Measurements from ENCODE around the gene MT1E. TPM values are rescaled to one million over a fixed set of nuclear protein-coding genes. Genes with fewer than 3 reads are reported as not detected.

The MT1E gene
- total and polyA plus RNA-seq, 2 of the 8 experiments (the other 6 are each of a cell fraction or from before 2014, with no cell fraction given), result 7.9 to 117 TPM

DNA sequence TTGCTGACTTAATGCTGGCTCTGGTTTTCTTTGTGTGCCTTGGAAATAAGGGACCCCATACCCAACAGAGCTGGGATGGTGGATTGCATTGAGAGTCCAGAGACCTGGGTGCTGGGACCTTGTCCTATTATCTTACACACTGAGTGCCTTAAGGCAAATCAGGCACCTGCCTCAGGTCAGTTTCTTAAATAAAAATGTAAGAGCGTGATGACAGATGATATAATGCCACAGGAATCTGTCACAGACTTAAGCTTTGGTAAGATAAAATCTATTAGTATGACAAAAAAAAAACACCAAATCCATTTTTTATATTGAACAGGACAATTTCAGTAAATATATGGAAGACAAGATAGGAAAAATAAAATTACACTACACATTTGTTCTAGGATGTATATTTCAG is 14.5 kb downstream of the MT1E start:
- Histone ChIP-seq H3K4me2 (ENCODE audit: insufficient read depth in 1 of 2, low read depth in 2 of 2, low read length in 2 of 2) (no peak overlapping the region), H3K79me2 (ENCODE audit: control insufficient read depth in 1 of 2, insufficient read depth in 2 of 2, low read length in 2 of 2) (no peaks in the 10 kb centered on the region), H3K56ac (replicated peaks; ENCODE audit: insufficient read length, low read depth, low read length) (no peak overlapping the region), H3K23ac (ENCODE audit: insufficient read length) (no peak overlapping the region), H2BK120ac (replicated peaks; ENCODE audit: low read depth, low read length) (no peak overlapping the region), H3K27ac (ENCODE audit: low read depth, low read length) (no peak overlapping the region), H4K91ac (replicated peaks; ENCODE audit: insufficient read length, low read length) (no peak overlapping the region), H2BK20ac (ENCODE audit: low read length) (no peak overlapping the region), H3K9me3 (ENCODE audit: insufficient read depth in 2 of 2, low read depth in 1 of 2, low read length in 1 of 2) (no peaks in the 10 kb centered on the region), H2BK15ac (ENCODE audit: low read length) (no peak overlapping the region), H3K4me1 (replicated peaks in 1 of 4; ENCODE audit: control insufficient read depth in 3 of 4, insufficient read depth in 4 of 4, low read length in 3 of 4) (peaks cover 3 to 22% (median 7%) of the 10 kb centered on the region in 4 experiments), H3K27me3 (replicated peaks in 1 of 4; ENCODE audit: control insufficient read depth in 3 of 4, extremely low read depth in 1 of 4, insufficient read depth in 3 of 4, low read length in 3 of 4) (peaks cover 90 to 100% (median 99%) of the 10 kb centered on the region in 4 experiments), H3K14ac (ENCODE audit: insufficient read length) (no peak overlapping the region), H4K5ac (ENCODE audit: insufficient read length, low read depth, low read length) (no peak overlapping the region), H3K9ac (replicated peaks in 1 of 4; ENCODE audit: extremely low read depth in 1 of 4, low read depth in 3 of 4, low read length in 3 of 4) (no peak overlapping the region), H3K4ac (replicated peaks; ENCODE audit: insufficient read length, low read depth, low read length) (no peak overlapping the region), H3K4me3 (ENCODE audit: extremely low read depth in 1 of 4, insufficient read depth in 2 of 4, low read depth in 3 of 4, low read length in 4 of 4) (no peak overlapping the region), H2BK5ac (ENCODE audit: low read depth, low read length) (no peak overlapping the region), H3K36me3 (ENCODE audit: control insufficient read depth in 2 of 4, insufficient read depth in 4 of 4, low read length in 3 of 4) (no peaks in the 10 kb centered on the region; a peak in 1 of 8 replicates), H2AFZ (ENCODE audit: low read length) (no peak overlapping the region), H4K20me1 (replicated peaks in 1 of 2; ENCODE audit: control insufficient read depth in 1 of 2, insufficient read depth in 2 of 2, low read length in 2 of 2) (peaks cover 6 to 31% of the 10 kb centered on the region in 2 experiments), H2AK5ac (ENCODE audit: low read depth, low read length) (no peak overlapping the region), H2BK12ac (ENCODE audit: low read depth, low read length) (no peak overlapping the region), H4K8ac (ENCODE audit: extremely low read depth, insufficient read depth, low read length) (no peak overlapping the region), H3K79me1 (ENCODE audit: low read depth, low read length) (no peaks in the 10 kb centered on the region), H3K18ac (ENCODE audit: extremely low read depth, low read length) (no peak overlapping the region), H3K23me2 (ENCODE audit: low read depth, low read length) (peaks cover 9% of the 10 kb centered on the region)
- WGBS, 2 experiments (ENCODE audit: extremely low coverage in 1 of 2, insufficient coverage in 1 of 2, insufficient read length in 1 of 2, insufficient replicate concordance in 2 of 2, low coverage in 1 of 2, low lambda C conversion rate in 2 of 2, missing lambda C conversion rate in 1 of 2), result 93% methylated on average over 1 of the region's 1 CpG; no CpG with 5 or more reads in 1 of the 2 experiments
- DNase-seq (ENCODE audit: low read depth in 1 of 2, low spot score in 2 of 2) (no peak), FAIRE-seq (no peak)
- ChIA-PET CTCF (ENCODE audit: partially characterized antibody) (interaction anchor here (0.7 to 3.6 kb wide), 9 partner anchors 9 to 61 kb away, joined by 3 to 14 read pairs (median 4); partner anchors contain the start of genes MT1E and MT1G), POLR2A (ENCODE audit: partially characterized antibody) (interaction anchor here (1.0 to 6.3 kb wide), 9 partner anchors 11 to 31 kb away, joined by 3 to 30 read pairs (median 4); partner anchors contain the start of genes MT1E and MT1F)
- TF ChIP-seq YY1 (IDR thresholded peaks at IDR 0.05; ENCODE audit: low read depth, low read length) (no peak), ATF2 (IDR thresholded peaks at IDR 0.05; ENCODE audit: low read length) (no peak), KDM1A (IDR thresholded peaks at IDR 0.05; ENCODE audit: borderline replicate concordance, low read length) (no peak), NANOG (IDR thresholded peaks at IDR 0.05; ENCODE audit: insufficient read depth, low read depth, low read length, poor library complexity, severe bottlenecking) (no peak), HDAC2 (IDR thresholded peaks at IDR 0.05; ENCODE audit: borderline replicate concordance in 1 of 2, low read depth in 2 of 2, low read length in 2 of 2) (no peak), RBBP5 (IDR thresholded peaks at IDR 0.05; ENCODE audit: borderline replicate concordance, low read depth, low read length) (no peak), POU5F1 (IDR thresholded peaks at IDR 0.05; ENCODE audit: low read depth, low read length) (no peak)
- TF ChIP-seq, protein P1, sequence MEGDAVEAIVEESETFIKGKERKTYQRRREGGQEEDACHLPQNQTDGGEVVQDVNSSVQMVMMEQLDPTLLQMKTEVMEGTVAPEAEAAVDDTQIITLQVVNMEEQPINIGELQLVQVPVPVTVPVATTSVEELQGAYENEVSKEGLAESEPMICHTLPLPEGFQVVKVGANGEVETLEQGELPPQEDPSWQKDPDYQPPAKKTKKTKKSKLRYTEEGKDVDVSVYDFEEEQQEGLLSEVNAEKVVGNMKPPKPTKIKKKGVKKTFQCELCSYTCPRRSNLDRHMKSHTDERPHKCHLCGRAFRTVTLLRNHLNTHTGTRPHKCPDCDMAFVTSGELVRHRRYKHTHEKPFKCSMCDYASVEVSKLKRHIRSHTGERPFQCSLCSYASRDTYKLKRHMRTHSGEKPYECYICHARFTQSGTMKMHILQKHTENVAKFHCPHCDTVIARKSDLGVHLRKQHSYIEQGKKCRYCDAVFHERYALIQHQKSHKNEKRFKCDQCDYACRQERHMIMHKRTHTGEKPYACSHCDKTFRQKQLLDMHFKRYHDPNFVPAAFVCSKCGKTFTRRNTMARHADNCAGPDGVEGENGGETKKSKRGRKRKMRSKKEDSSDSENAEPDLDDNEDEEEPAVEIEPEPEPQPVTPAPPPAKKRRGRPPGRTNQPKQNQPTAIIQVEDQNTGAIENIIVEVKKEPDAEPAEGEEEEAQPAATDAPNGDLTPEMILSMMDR (IDR thresholded peaks at IDR 0.05; ENCODE audit: control extremely low read depth in 1 of 3, insufficient read depth in 1 of 3, low read depth in 1 of 3, low read length in 3 of 3), result no peak
